Endothelial cell of umbilical vein (primary cell): ENCODE results near the gene CREG2. TPM values are rescaled to one million over a fixed set of nuclear protein-coding genes. Genes with fewer than 3 reads are reported as not detected.

Source experiments
- BruUV-seq: library from RNA; stranded (reverse); fragments of 400-500 nt; replicated peaks from 2 replicates; lab custom pipeline; 2021; lab: Mats Ljungman, UMichigan
- CTCF ChIA-PET: fragments of 300-600, 350-600 bp; sonication (Branson Sonifier 250); formaldehyde crosslinking; loops from one replicate; lab custom pipeline; 2021; ENCODE audit warnings: antibody characterized with exemption, inconsistent platforms; lab: Charles Lee
- POLR2A ChIA-PET: fragments of 300-600, 350-600 bp; sonication (Branson Sonifier 250); formaldehyde crosslinking; loops from one replicate; lab custom pipeline; 2021; ENCODE audit warnings: antibody characterized with exemption, inconsistent platforms; lab: Charles Lee
- DNase-seq: peaks from one replicate; pipeline ENCODE4 v3.0.0-alpha.2; 2011; ENCODE audit warnings: low read depth, low spot score
- FAIRE-seq: peaks from 2 replicates; lab custom pipeline; 2011; peaks lifted over from hg19 to GRCh38; lab: Jason Lieb, UNC
- H2AFZ ChIP-seq: 2 replicates; pipeline ENCODE4 v1.6.0; 2012; ENCODE audit warnings: low read depth, low read length, control low read depth, inconsistent platforms
- H3K27ac ChIP-seq: 2 replicates; pipeline ENCODE4 v1.5.1; 2011; ENCODE audit warnings: low read depth, mild to moderate bottlenecking, control low read depth, low read length, moderate library complexity; ENCODE audit not compliant: insufficient read depth
- H3K27me3 ChIP-seq, 2 experiments: 2 replicates each; pipeline versions ENCODE4 v1.6.0 to v1.6.1; 2011; ENCODE audit warnings: low read length in 2 of 2, mixed read lengths in 1 of 2; ENCODE audit not compliant: control insufficient read depth in 2 of 2, insufficient read depth in 2 of 2
- H3K36me3 ChIP-seq, 2 experiments: 2 replicates in 1 of 2; 3 replicates in 1 of 2; pipeline ENCODE4 v1.5.1; 2011; ENCODE audit warnings: low read length in 2 of 2, mild to moderate bottlenecking in 1 of 2, moderate library complexity in 1 of 2; ENCODE audit not compliant: control insufficient read depth in 2 of 2, insufficient read depth in 2 of 2; ENCODE audit errors: extremely low read depth in 1 of 2
- H3K4me1 ChIP-seq: 3 replicates; pipeline ENCODE4 v1.5.1; 2011; ENCODE audit warnings: mild to moderate bottlenecking, low read length; ENCODE audit not compliant: control insufficient read depth, insufficient read depth; ENCODE audit errors: extremely low read depth
- H3K4me2 ChIP-seq: 2 replicates; pipeline ENCODE4 v1.6.1; 2011; ENCODE audit warnings: low read length, control low read depth, mixed read lengths; ENCODE audit not compliant: insufficient read depth
- H3K4me3 ChIP-seq, 3 experiments: fragments of 200-600 bp in 1 of 3; sonication (generic), shearing (Covaris generic) in 1 of 3; replicated peaks in 1 of 3; 2 replicates each; pipeline ENCODE4 v1.5.1; 2011 to 2016; ENCODE audit warnings: control low read depth in 3 of 3, low read length in 3 of 3, mild to moderate bottlenecking in 2 of 3, inconsistent platforms in 1 of 3, low read depth in 1 of 3, moderate library complexity in 1 of 3; ENCODE audit not compliant: insufficient read depth in 1 of 3
- H3K79me2 ChIP-seq: 2 replicates; pipeline ENCODE4 v1.6.0; 2012; ENCODE audit warnings: low read length, inconsistent platforms; ENCODE audit not compliant: control insufficient read depth, insufficient read depth
- H3K9ac ChIP-seq: replicated peaks from 2 replicates; pipeline ENCODE3; 2011; ENCODE audit warnings: low read length, control low read depth; ENCODE audit not compliant: insufficient read depth; ENCODE audit errors: extremely low read depth
- H3K9me1 ChIP-seq: replicated peaks from 3 replicates; pipeline ENCODE4 v1.6.0; 2011; ENCODE audit warnings: mild to moderate bottlenecking, low read length; ENCODE audit not compliant: control insufficient read depth, insufficient read depth; ENCODE audit errors: extremely low read depth
- H3K9me3 ChIP-seq: replicated peaks from 2 replicates; pipeline ENCODE4 v1.5.1; 2012; ENCODE audit warnings: low read length, inconsistent platforms; ENCODE audit not compliant: control insufficient read depth, insufficient read depth
- H4K20me1 ChIP-seq: replicated peaks from 2 replicates; pipeline ENCODE3; 2011; ENCODE audit warnings: mild to moderate bottlenecking, low read length; ENCODE audit not compliant: control insufficient read depth, insufficient read depth; ENCODE audit errors: extremely low read depth
- FOS ChIP-seq: IDR thresholded peaks from 2 replicates; pipeline ENCODE4 v1.6.1; 2011; ENCODE audit warnings: mild to moderate bottlenecking, low read length, moderate library complexity, borderline replicate concordance; ENCODE audit not compliant: insufficient read depth
- GATA2 ChIP-seq: IDR thresholded peaks from 2 replicates; pipeline ENCODE4 v1.7.0; 2011; ENCODE audit warnings: low read depth, mild to moderate bottlenecking, moderate library complexity, mixed read lengths, low read length; ENCODE audit not compliant: insufficient read length, insufficient read depth
- JUN ChIP-seq: IDR thresholded peaks from 2 replicates; pipeline ENCODE4 v1.6.1; 2011; ENCODE audit warnings: borderline replicate concordance, low read depth; ENCODE audit not compliant: insufficient read length, insufficient read depth
- MYC ChIP-seq: IDR thresholded peaks from one replicate; pipeline ENCODE4 v1.6.1; 2011; ENCODE audit warnings: mild to moderate bottlenecking, low read depth, low read length
- POLR2A ChIP-seq: IDR thresholded peaks from 2 replicates; pipeline ENCODE4 v1.6.1; 2012; ENCODE audit warnings: low read depth, mild to moderate bottlenecking, control low read depth, low read length
- POLR2AphosphoS5 ChIP-seq: IDR thresholded peaks from 2 replicates; pipeline ENCODE4 v1.6.1; 2012; ENCODE audit warnings: low read depth, mild to moderate bottlenecking, control low read depth, low read length, moderate library complexity; ENCODE audit not compliant: insufficient read depth
- dilution Hi-C: fragments of 300-500 bp; cut with MboI; formaldehyde crosslinking; loops from one replicate; pipeline ENCODE4 v1.15.0; 2019; ENCODE audit warnings: low sequenced_read_pairs; ENCODE audit not compliant: extremely low pct_ligation_motif_present
- intact Hi-C: fragments of 100-400 bp; cut with micrococcal nuclease; formaldehyde crosslinking; loops from one replicate; pipeline ENCODE4 v1.10.0; 2022
- polyA plus RNA-seq, 4 experiments: library from polyadenylated mRNA; depleted of rRNA in 3 of 4; stranded (reverse) in 3 of 4; unstranded in 1 of 4; fragments of >200 nt; gene quantifications; 2 replicates each; pipeline versions ENCODE4 v1.2.1 to v1.2.3, GENCODE V29; 2011 to 2012; ENCODE audit warnings: missing spikeins in 1 of 4
- total RNA-seq: library from RNA; stranded (reverse); gene quantifications from 2 replicates; pipeline ENCODE4 v1.2.3, GENCODE V29; 2021
- TF ChIP-seq, protein P1 (sequence below): IDR thresholded peaks from 2 replicates; pipeline ENCODE4 v1.6.1; 2011; ENCODE audit not compliant: insufficient read depth, insufficient read length

Gene CREG2
- total and polyA plus RNA-seq, 2 donors (not counting 3 experiments of a cell fraction or from before 2014, with no cell fraction given), result 0.48 to 2.0 TPM

DNA sequence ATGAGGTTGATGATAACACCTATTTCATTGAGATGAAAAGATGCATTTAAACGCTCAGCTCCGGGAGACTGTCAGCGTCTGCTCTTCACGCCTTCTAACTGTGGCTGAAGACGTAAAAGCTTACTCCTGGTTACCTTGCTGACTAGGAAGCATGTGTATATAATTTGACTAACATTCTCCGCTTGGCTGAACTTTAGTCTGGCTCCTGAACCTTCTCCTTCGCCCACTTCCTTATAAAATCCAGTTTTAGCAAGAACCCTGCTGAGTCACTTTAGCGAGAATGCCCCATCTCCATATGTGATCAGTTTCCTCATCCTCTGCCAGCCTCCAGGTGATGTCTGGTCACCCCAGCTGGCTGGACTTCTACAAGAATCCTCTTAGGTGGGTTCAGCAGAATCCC, 12.7 kb upstream of the CREG2 start:
- no peaks in the 10 kb centered on the region for H3K79me2 ChIP-seq
- no peak overlapping the region for H3K27ac ChIP-seq
- CTCF ChIA-PET, result interaction anchor here (1.4 to 1.8 kb wide), 2 partner anchors 58 to 336 kb away, joined by 3 to 10 read pairs; no protein-coding TSS in a partner anchor
- DNase-seq, result no peak
- no peak overlapping the region for H3K4me2 ChIP-seq
- H3K9me3 ChIP-seq, result no peaks in the 10 kb centered on the region
- no peak overlapping the region for H3K4me3 ChIP-seq
- TF ChIP-seq POLR2A (no peak), POLR2AphosphoS5 (no peak), MYC (no peak), GATA2 (no peak), JUN (no peak), FOS (no peak)
- TF ChIP-seq, protein P1, sequence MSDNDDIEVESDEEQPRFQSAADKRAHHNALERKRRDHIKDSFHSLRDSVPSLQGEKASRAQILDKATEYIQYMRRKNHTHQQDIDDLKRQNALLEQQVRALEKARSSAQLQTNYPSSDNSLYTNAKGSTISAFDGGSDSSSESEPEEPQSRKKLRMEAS, result no peak
- POLR2A ChIA-PET, result no interaction called here
- no peak for FAIRE-seq
- intact Hi-C loops (no loop called here), dilution Hi-C loops (no loop called here)
- peaks cover 1 to 3% of the 10 kb centered on the region in 2 experiments for H3K27me3 ChIP-seq
- peaks cover 4% of the 10 kb centered on the region for H3K4me1 ChIP-seq
- H4K20me1 ChIP-seq, result no peaks in the 10 kb centered on the region
- no peak overlapping the region for H2AFZ ChIP-seq
- H3K9ac ChIP-seq, result no peak overlapping the region
- no peaks in the 10 kb centered on the region for H3K9me1 ChIP-seq
- BruUV-seq, result no TSS peak
- no peaks in the 10 kb centered on the region for H3K36me3 ChIP-seq
